Measurements from ENCODE around the gene OR2H1. TPM values are rescaled to one million over a fixed set of nuclear protein-coding genes. Genes with fewer than 3 reads are reported as not detected.

The OR2H1 gene
- total RNA-seq (2022; extraction: Qiagen RNA extraction; ENCODE audit: low read depth), result not detected in 5 replicates

DNA sequence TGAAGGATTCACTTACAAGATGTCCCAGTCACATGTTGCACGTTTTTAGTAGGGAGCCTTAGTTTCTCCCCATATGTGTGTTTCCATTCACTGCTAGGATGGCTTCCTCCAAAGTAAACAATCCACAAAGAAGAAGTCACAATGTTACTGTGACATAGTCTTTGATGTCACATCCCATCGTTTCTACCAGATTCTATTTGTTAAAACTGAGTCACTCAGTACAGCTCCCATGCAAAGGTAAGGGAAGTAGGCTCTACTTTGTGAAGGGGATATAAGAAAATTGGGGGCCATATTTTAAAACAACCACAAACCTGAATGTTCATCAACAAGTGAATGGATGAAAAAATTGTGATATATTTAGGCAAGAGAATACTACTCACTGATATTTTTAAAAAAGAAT lies at the start of gene OR2H1, which contains the start of gene OR11A1:
TSS of gene OR2H1 (plus strand) at position 185 of the 400 bp plus-strand sequence. CDS start 4,615 bp downstream, outside the sequence.
TSS of gene OR11A1 (minus strand) at position 101 of the 400 bp plus-strand sequence. CDS start 29,430 bp downstream, outside the sequence.

DNA sequence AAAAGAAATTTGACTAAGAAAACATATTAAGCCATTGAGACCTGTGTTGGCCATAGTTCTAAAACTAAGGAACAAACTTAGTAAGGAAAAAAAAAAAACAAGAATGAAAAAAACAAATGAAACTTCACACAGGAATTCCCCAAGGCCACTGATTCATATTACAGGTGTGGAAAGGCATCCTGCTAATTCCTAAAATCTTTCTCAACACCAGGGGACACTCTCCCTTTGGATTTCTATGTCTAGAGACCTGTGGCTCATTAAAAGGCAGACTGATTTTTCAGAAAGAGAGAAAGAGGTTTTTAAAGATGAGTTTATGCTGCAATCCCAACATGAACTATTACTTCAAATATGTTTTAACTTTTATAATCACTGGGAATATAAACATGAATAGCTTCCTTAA lies 42.4 kb upstream of the OR2H1 start, which contains the start of gene OR12D1:
TSS of gene OR12D1 (plus strand) at position 341 of the 400 bp plus-strand sequence.

GRCh38 chr6:29439006-29439405 lies 17.9 kb upstream of the OR2H1 start, which contains the start of gene OR10C1:
Gene OR10C1 (plus strand): TSS chr6:29439306. CDS start chr6:29440016, 710 bp downstream.

DNA sequence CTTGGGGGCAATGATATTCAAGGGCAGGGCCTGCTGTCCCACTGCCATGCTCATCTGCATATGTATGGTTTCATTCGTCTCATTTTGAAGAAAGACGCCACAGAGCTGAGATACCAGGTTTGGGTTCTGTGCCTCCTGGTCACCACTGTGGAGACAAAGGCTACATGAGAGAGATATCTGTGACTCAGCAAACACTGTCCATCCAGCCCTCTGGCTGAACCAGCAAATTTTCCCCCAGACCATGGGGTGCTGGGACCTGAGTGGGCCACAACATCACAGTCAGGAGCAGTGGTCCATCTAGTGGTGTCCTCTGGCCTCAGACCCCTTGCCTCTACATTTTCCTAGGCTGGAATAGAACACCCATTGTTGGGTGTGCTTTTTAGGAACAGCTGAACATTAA lies 30.7 kb downstream of the OR2H1 start, which contains the start of gene MAS1L:
TSS of gene MAS1L (minus strand) at position 297 of the 400 bp plus-strand sequence. CDS start at position 243, 54 bp downstream.

Other genes with a start within 250 kb of the OR2H1 start
- gene OR14J1, start 155.5 kb upstream of the OR2H1 start, total RNA-seq (2022; extraction: Qiagen RNA extraction; ENCODE audit: low read depth), result not detected in 5 replicates
- not detected in 5 replicates for gene OR5V1, start 88.3 kb upstream of the OR2H1 start, total RNA-seq (2022; extraction: Qiagen RNA extraction; ENCODE audit: low read depth)
- not detected in 5 replicates for gene OR12D3, start 81.9 kb upstream of the OR2H1 start, total RNA-seq (2022; extraction: Qiagen RNA extraction; ENCODE audit: low read depth)
- gene OR12D2, start 61.5 kb upstream of the OR2H1 start, total RNA-seq (2022; extraction: Qiagen RNA extraction; ENCODE audit: low read depth), result not detected in 5 replicates
- gene OR12D1, start 42.2 kb upstream of the OR2H1 start, total RNA-seq (2022; extraction: Qiagen RNA extraction; ENCODE audit: low read depth), result not detected in 5 replicates
- not detected in 5 replicates for gene OR10C1, start 17.8 kb upstream of the OR2H1 start, total RNA-seq (2022; extraction: Qiagen RNA extraction; ENCODE audit: low read depth)
- gene OR11A1, start 84 bp upstream of the OR2H1 start, total RNA-seq (2022; extraction: Qiagen RNA extraction; ENCODE audit: low read depth), result not detected in 5 replicates
- gene MAS1L, start 30.8 kb downstream of the OR2H1 start, total RNA-seq (2022; extraction: Qiagen RNA extraction; ENCODE audit: low read depth), result not detected in 5 replicates
- gene UBD, start 102.6 kb downstream of the OR2H1 start, total RNA-seq (2022; extraction: Qiagen RNA extraction; ENCODE audit: low read depth), result 0.38 to 0.73 TPM (median 0.47 TPM) in 5 replicates
- not detected in 5 replicates for gene OR2H2, start 128.0 kb downstream of the OR2H1 start, total RNA-seq (2022; extraction: Qiagen RNA extraction; ENCODE audit: low read depth)
- 2.8 to 6.4 TPM (median 4.7 TPM) in 5 replicates for gene GABBR1, start 176.0 kb downstream of the OR2H1 start, total RNA-seq (2022; extraction: Qiagen RNA extraction; ENCODE audit: low read depth)
- not detected in 5 replicates for gene MOG, start 199.9 kb downstream of the OR2H1 start, total RNA-seq (2022; extraction: Qiagen RNA extraction; ENCODE audit: low read depth)
- gene ZFP57, start 224.0 kb downstream of the OR2H1 start, total RNA-seq (2022; extraction: Qiagen RNA extraction; ENCODE audit: low read depth), result not detected in 5 replicates